Endodermal cell (in vitro differentiated cells): Measurements from ENCODE around the gene ATP2A3. TPM values are rescaled to one million over a fixed set of nuclear protein-coding genes. Genes with fewer than 3 reads are reported as not detected.

Source experiments
- DNase-seq: peaks from one replicate; pipeline ENCODE4 v3.0.0-alpha.2; 2017
- H3K27ac ChIP-seq: 2 replicates; pipeline ENCODE4 v1.5.1; 2013; ENCODE audit warnings: mild to moderate bottlenecking, low read depth, low read length, moderate library complexity
- H3K27me3 ChIP-seq: 2 replicates; pipeline ENCODE4 v1.6.1; 2013; ENCODE audit warnings: mild to moderate bottlenecking, low read length, moderate library complexity; ENCODE audit not compliant: insufficient read depth, control insufficient read depth, poor library complexity, severe bottlenecking
- H3K36me3 ChIP-seq: 2 replicates; pipeline ENCODE4 v1.7.0; 2013; ENCODE audit warnings: mild to moderate bottlenecking, low read length, moderate library complexity; ENCODE audit not compliant: control insufficient read depth, insufficient read depth
- H3K4me1 ChIP-seq: one replicate; pipeline ENCODE4 v1.7.0; 2013; ENCODE audit warnings: low read length; ENCODE audit not compliant: control insufficient read depth, insufficient read depth
- H3K4me3 ChIP-seq: 2 replicates; pipeline ENCODE4 v1.5.1; 2013; ENCODE audit warnings: mild to moderate bottlenecking, low read length, moderate library complexity
- H3K9ac ChIP-seq: 2 replicates; pipeline ENCODE4 v1.6.1; 2013; ENCODE audit warnings: mild to moderate bottlenecking, low read length, moderate library complexity; ENCODE audit not compliant: poor library complexity, severe bottlenecking; ENCODE audit errors: extremely low read depth
- H3K9me3 ChIP-seq: 2 replicates; pipeline ENCODE4 v1.6.1; 2013; ENCODE audit warnings: mild to moderate bottlenecking, low read length, moderate library complexity; ENCODE audit not compliant: control insufficient read depth
- H3K27ac Mint-ChIP-seq: 2 replicates; pipeline ENCODE4 v1.8.0; 2020; ENCODE audit warnings: mixed read lengths
- H3K27me3 Mint-ChIP-seq: 2 replicates; pipeline ENCODE4 v1.8.0; 2021; ENCODE audit warnings: mild to moderate bottlenecking, mixed read lengths; ENCODE audit not compliant: insufficient read depth
- H3K36me3 Mint-ChIP-seq: 2 replicates; pipeline ENCODE4 v1.8.0; 2020; ENCODE audit warnings: low read depth, mixed read lengths
- H3K4me1 Mint-ChIP-seq: 2 replicates; pipeline ENCODE4 v1.8.0; 2020; ENCODE audit warnings: mixed read lengths
- H3K4me3 Mint-ChIP-seq: 2 replicates; pipeline ENCODE4 v1.8.0; 2020; ENCODE audit warnings: mild to moderate bottlenecking, moderate library complexity, mixed read lengths
- H3K9me3 Mint-ChIP-seq: 2 replicates; pipeline ENCODE4 v1.8.0; 2020; ENCODE audit warnings: mild to moderate bottlenecking, mixed read lengths
- WGBS, 2 experiments: methylation state at CpG; one replicate each; pipeline versions ENCODE4 v1.1.5 to v1.1.7; 2013; ENCODE audit warnings: missing lambda C conversion rate in 2 of 2, mixed read lengths in 1 of 2; ENCODE audit not compliant: insufficient coverage in 1 of 2, insufficient read length in 1 of 2; 5-methylcytosine and 5-hydroxymethylcytosine counted together
- total RNA-seq, 2 donors: library from RNA; stranded (reverse); fragmentation: NEBNext Ultra II Directional in 1 of 2; extraction: Animal tissue kit (Norgen Biotek cat#: 25700) in 1 of 2; gene quantifications; 2 replicates in 1 of 2; 3 replicates in 1 of 2; pipeline ENCODE4 v1.2.1, GENCODE V29; 2021
- TF ChIP-seq, protein P1 (sequence below): fragments of 200-600 bp; sonication (generic); conservative IDR thresholded peaks from 2 replicates; pipeline ENCODE4 v1.5.0; 2021; ENCODE audit warnings: antibody characterized with exemption, mild to moderate bottlenecking

ATP2A3 gene
- total RNA-seq, 2 donors from 2014 or later, result 1.4 to 3.7 TPM

DNA sequence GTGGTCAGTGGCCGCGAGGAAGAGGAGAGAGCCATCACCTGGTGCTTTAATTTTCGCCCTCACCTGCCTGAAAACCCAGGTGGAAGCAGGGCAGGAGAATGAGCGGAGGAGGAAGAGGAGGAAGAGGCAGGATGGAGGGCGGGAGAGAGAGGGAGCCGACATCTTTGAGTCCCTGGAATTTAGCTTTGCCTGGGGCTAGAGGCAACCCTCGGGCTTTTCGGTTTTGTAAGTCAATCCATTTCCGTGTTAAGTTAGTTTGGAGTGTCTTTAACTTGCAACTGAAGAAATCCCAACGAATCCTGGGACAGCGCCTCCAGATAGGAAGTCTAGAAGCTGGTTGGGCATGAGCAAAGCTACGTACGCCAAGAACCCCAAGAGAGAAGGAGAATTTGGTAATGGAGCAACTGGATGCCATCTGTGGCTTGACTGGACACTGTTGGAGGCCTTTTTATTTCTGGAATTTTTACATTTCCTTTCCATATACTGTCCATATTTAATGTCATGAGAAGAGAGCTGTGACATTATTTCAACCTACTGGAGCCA lies 36.9 kb upstream of the ATP2A3 start:
- H3K4me3 ChIP-seq, result no peak overlapping the region
- no peaks in the 10 kb centered on the region for H3K9me3 ChIP-seq
- H3K36me3 Mint-ChIP-seq, result peaks cover 6% of the 10 kb centered on the region
- H3K9ac ChIP-seq, result no peak overlapping the region
- peaks cover 7% of the 10 kb centered on the region for H3K4me1 Mint-ChIP-seq
- H3K27ac ChIP-seq, result no peak overlapping the region
- no peaks in the 10 kb centered on the region for H3K27me3 ChIP-seq
- H3K36me3 ChIP-seq, result peaks cover 8% of the 10 kb centered on the region
- no peaks in the 10 kb centered on the region for H3K4me1 ChIP-seq
- DNase-seq, result no peak
- H3K9me3 Mint-ChIP-seq, result peaks cover 2% of the 10 kb centered on the region
- no peak overlapping the region for H3K27ac Mint-ChIP-seq
- TF ChIP-seq, protein P1, sequence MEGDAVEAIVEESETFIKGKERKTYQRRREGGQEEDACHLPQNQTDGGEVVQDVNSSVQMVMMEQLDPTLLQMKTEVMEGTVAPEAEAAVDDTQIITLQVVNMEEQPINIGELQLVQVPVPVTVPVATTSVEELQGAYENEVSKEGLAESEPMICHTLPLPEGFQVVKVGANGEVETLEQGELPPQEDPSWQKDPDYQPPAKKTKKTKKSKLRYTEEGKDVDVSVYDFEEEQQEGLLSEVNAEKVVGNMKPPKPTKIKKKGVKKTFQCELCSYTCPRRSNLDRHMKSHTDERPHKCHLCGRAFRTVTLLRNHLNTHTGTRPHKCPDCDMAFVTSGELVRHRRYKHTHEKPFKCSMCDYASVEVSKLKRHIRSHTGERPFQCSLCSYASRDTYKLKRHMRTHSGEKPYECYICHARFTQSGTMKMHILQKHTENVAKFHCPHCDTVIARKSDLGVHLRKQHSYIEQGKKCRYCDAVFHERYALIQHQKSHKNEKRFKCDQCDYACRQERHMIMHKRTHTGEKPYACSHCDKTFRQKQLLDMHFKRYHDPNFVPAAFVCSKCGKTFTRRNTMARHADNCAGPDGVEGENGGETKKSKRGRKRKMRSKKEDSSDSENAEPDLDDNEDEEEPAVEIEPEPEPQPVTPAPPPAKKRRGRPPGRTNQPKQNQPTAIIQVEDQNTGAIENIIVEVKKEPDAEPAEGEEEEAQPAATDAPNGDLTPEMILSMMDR, result no peak
- peaks cover 1% of the 10 kb centered on the region for H3K27me3 Mint-ChIP-seq
- no peak overlapping the region for H3K4me3 Mint-ChIP-seq
- 85 to 87% methylated on average over 9 to 13 of the region's 13 CpGs for WGBS, 2 experiments

DNA sequence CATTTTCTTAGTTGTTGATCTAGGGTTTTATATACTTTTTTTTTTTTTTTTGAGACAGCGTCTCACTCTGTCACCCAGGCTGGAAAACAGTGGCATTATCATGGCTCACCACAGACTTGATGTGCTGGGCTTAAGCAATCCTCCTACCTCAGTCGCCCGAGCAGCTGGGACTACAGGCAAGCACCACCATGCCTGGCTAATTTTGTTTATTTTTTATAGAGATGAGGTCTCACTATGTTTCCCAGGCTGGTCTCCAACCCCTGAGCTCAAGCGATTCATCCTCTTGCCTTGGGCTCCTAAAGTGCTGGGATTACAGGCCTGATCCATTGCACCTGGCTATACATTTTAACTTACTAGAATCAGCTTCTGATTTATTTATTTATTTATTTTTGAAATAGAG lies 34.2 kb upstream of the ATP2A3 start:
- Mint-ChIP-seq H3K36me3 (no peaks in the 10 kb centered on the region), H3K4me3 (no peak overlapping the region)
- 88 to 95% methylated on average over 3 to 4 of the region's 4 CpGs for whole genome bisulfite sequencing, 2 experiments

DNA sequence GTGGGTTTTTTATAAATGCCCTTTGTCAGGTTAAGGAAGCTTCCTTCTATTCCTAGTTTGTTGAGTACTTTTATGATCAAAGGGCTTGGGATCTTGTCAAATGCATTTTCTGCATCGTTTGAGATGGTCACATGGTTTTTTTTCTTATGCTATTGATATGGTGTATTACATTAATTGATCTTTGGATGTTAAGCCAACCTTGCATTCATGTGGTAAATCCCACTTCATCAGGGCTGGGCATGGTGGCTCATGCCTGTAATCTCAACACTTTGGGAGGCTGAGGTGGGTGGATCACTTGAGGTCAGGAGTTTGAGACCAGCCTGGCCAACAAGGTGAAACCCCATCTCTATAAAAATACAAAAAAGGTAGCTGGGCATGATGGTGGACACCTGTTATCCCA lies 30.8 kb upstream of the ATP2A3 start:
- Mint-ChIP-seq H3K27ac (no peak overlapping the region), H3K9me3 (peaks cover 7% of the 10 kb centered on the region), H3K4me1 (no peaks in the 10 kb centered on the region), H3K27me3 (peaks cover 4% of the 10 kb centered on the region), H3K36me3 (no peaks in the 10 kb centered on the region), H3K4me3 (no peak overlapping the region)
- Histone ChIP-seq H3K9ac (no peak overlapping the region), H3K4me3 (no peak overlapping the region), H3K4me1 (no peaks in the 10 kb centered on the region), H3K9me3 (no peaks in the 10 kb centered on the region), H3K27me3 (no peaks in the 10 kb centered on the region), H3K27ac (no peak overlapping the region), H3K36me3 (no peaks in the 10 kb centered on the region)
- no peak for DNase-seq
- TF ChIP-seq, protein P1, result no peak
- 83 to 90% methylated on average over 1 of the region's 1 CpG for WGBS, 2 experiments

More for the DNA sequence above, 34.2 kb upstream of the ATP2A3 start:
- H3K9me3 Mint-ChIP-seq, result peaks cover 7% of the 10 kb centered on the region
- no peaks in the 10 kb centered on the region for H3K4me1 ChIP-seq
- H3K4me1 Mint-ChIP-seq, result peaks cover 2% of the 10 kb centered on the region
- H3K27ac ChIP-seq, result no peak overlapping the region
- no peak overlapping the region for H3K9ac ChIP-seq
- H3K9me3 ChIP-seq, result no peaks in the 10 kb centered on the region
- no peaks in the 10 kb centered on the region for H3K36me3 ChIP-seq
- H3K27me3 Mint-ChIP-seq, result peaks cover 4% of the 10 kb centered on the region
- no peaks in the 10 kb centered on the region for H3K27me3 ChIP-seq
- DNase-seq, result no peak
- no peak overlapping the region for H3K4me3 ChIP-seq
- TF ChIP-seq, protein P1, result no peak
- no peak overlapping the region for H3K27ac Mint-ChIP-seq
